Karpas-422 (cell line): ENCODE results near the gene NCKAP5. TPM values are rescaled to one million over a fixed set of nuclear protein-coding genes. Genes with fewer than 3 reads are reported as not detected.

Experiments used
- DNase-seq: peaks from one replicate; pipeline ENCODE4 v3.0.0-alpha.2; 2015
- H2AFZ ChIP-seq: fragments of 200-600 bp; sonication (generic); 2 replicates; pipeline ENCODE4 v1.6.1; 2014; ENCODE audit warnings: antibody characterized with exemption, low read length, mixed read lengths
- H3K27ac ChIP-seq: fragments of 200-600 bp; sonication (generic); 2 replicates; pipeline ENCODE4 v1.5.1; 2014; ENCODE audit warnings: mild to moderate bottlenecking, low read length, moderate library complexity
- H3K27me3 ChIP-seq: fragments of 200-600 bp; sonication (generic); 2 replicates; pipeline ENCODE4 v1.6.1; 2014; ENCODE audit warnings: low read length, mixed read lengths
- H3K36me3 ChIP-seq: fragments of 200-600 bp; sonication (generic); 2 replicates; pipeline ENCODE4 v1.6.1; 2014; ENCODE audit warnings: low read length, mixed read lengths; ENCODE audit not compliant: insufficient read depth
- H3K4me1 ChIP-seq: fragments of 200-600 bp; sonication (generic); 2 replicates; pipeline ENCODE4 v1.6.1; 2014; ENCODE audit warnings: mild to moderate bottlenecking, low read length, mixed read lengths
- H3K4me2 ChIP-seq: fragments of 200-600 bp; sonication (generic); 2 replicates; pipeline ENCODE4 v1.6.1; 2014; ENCODE audit warnings: low read length, low read depth, mild to moderate bottlenecking; ENCODE audit not compliant: poor library complexity, severe bottlenecking
- H3K4me3 ChIP-seq: fragments of 200-600 bp; sonication (generic); 2 replicates; pipeline ENCODE4 v1.5.1; 2014; ENCODE audit warnings: mild to moderate bottlenecking, antibody characterized with exemption, low read length, mixed read lengths
- H3K79me2 ChIP-seq: fragments of 200-600 bp; sonication (generic); 2 replicates; pipeline ENCODE4 v1.6.1; 2014; ENCODE audit warnings: mild to moderate bottlenecking, low read length, mixed read lengths
- H3K9ac ChIP-seq: fragments of 200-600 bp; sonication (generic); 2 replicates; pipeline ENCODE4 v1.6.0; 2014; ENCODE audit warnings: low read length
- H3K9me2 ChIP-seq: fragments of 200-600 bp; sonication (generic), shearing (Covaris generic); replicated peaks from 2 replicates; pipeline ENCODE4 v1.6.0; 2014; ENCODE audit warnings: mild to moderate bottlenecking, low read length, moderate library complexity; ENCODE audit not compliant: insufficient read depth
- H3K9me3 ChIP-seq: fragments of 300-700, 200-600 bp; sonication (generic); 2 replicates; pipeline ENCODE4 v1.6.1; 2014; ENCODE audit warnings: low read length, mixed read lengths
- H4K20me1 ChIP-seq: fragments of 200-600 bp; sonication (generic); 2 replicates; pipeline ENCODE4 v1.6.1; 2014; ENCODE audit warnings: mild to moderate bottlenecking, antibody characterized with exemption, low read length, low read depth; ENCODE audit not compliant: insufficient read depth
- total RNA-seq: library from RNA; depleted of rRNA; stranded (reverse); fragments of >200 nt; shearing (Covaris generic); gene quantifications from 2 replicates; pipeline ENCODE4 v1.2.3, GENCODE V29; 2014; ENCODE audit warnings: low replicate concordance

NCKAP5 gene
- total RNA-seq, 1 experiment from 2014 or later: not detected

DNA sequence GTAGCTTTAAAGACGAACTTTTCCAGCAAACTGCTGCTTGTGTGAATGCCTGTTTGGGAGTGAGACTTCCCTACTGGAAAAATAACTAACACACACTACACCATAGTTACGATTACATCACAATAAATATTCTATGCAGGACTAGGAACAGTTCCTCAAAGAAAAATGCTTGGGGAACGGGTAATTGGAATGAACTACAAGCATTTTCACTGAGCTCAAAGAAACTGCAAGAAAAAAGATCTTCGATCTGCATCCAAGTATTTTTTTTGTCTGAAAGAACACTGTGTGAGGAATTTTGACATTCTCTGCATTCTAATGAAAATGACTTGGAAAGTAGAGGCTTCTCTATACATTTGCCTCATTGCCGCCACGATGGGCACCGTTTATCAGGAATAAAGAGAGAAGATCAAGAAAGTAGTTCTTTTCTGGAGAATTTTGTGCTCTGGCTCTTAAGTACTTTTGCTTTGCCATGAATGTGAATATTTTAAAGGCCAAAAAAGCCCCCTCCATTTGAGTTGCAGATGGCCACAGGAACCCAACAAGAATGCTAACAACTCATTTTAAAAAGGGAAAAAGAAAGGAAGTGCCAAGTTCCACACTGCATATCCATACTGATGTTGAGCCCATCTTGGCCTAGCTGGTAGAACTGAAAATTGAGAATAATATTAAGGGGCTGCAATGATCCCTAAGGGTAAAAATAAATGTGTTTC lies 911.8 kb downstream of the NCKAP5 start:
- no peaks in the 10 kb centered on the region for H4K20me1 ChIP-seq
- no peak overlapping the region for H3K4me3 ChIP-seq
- no peaks in the 10 kb centered on the region for H3K36me3 ChIP-seq
- H3K9ac ChIP-seq: no peak overlapping the region
- no peaks in the 10 kb centered on the region for H3K79me2 ChIP-seq
- no peak overlapping the region for H2AFZ ChIP-seq
- no peaks in the 10 kb centered on the region for H3K9me3 ChIP-seq
- H3K4me1 ChIP-seq: peaks cover 12% of the 10 kb centered on the region; the same call in 1 of the 2 replicates
- no peak overlapping the region for H3K4me2 ChIP-seq
- no peaks in the 10 kb centered on the region for H3K9me2 ChIP-seq
- H3K27ac ChIP-seq: no peak overlapping the region
- no peak for DNase-seq
- H3K27me3 ChIP-seq: no peaks in the 10 kb centered on the region

DNA sequence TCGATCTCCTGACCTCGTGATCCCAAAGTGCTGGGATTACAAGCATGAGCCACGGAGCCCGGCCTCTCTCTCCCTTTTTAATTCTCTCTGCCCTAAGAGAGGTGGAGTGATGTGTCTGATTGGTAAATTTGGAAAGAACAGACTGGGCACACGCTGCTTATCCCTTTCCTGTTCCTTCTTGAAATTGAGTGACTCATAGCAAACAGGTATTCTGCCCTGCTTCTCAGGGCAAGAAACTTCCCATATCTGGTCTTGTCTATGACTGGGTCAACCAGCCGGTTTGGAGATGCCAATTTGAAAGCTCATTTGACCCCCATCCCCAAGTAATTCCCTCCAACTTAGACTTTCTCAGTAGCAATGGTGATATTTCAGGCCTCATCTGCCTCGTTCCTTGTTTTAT lies 913.3 kb downstream of the NCKAP5 start:
- Histone ChIP-seq H3K4me1 (peaks cover 10% of the 10 kb centered on the region; the same call in 1 of the 2 replicates), H3K4me3 (no peak overlapping the region), H4K20me1 (no peaks in the 10 kb centered on the region), H3K79me2 (no peaks in the 10 kb centered on the region), H3K9me2 (no peaks in the 10 kb centered on the region), H3K9ac (no peak overlapping the region), H3K27ac (no peak overlapping the region), H3K36me3 (no peaks in the 10 kb centered on the region), H3K4me2 (no peak overlapping the region), H3K9me3 (no peaks in the 10 kb centered on the region), H3K27me3 (no peaks in the 10 kb centered on the region), H2AFZ (no peak overlapping the region)
- DNase-seq: no peak

DNA sequence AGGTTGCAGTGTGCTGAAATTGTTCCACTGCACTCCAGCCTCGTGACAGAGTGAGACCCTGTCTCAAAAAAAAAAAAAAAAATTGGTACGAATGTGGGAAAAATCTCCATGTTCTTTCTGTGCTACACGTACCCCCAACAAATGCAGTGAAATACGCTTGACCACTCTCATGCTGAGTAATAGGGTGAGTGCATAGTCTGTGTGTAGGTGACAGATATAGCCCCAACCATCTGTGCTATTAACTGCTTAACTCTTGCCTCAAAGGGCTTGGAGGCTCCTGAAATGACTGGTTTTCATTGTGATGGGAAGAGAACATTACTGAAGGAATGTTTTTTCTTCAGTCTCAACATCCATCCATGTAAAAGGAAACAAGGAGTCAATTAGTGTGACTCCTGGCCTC lies 913.9 kb downstream of the NCKAP5 start:
- H3K4me3 ChIP-seq: no peak overlapping the region
- no peak overlapping the region for H2AFZ ChIP-seq
- no peak for DNase-seq
- H3K9ac ChIP-seq: no peak overlapping the region
- no peaks in the 10 kb centered on the region for H4K20me1 ChIP-seq
- H3K9me2 ChIP-seq: no peaks in the 10 kb centered on the region
- H3K4me2 ChIP-seq: no peak overlapping the region
- H3K79me2 ChIP-seq: no peaks in the 10 kb centered on the region
- no peaks in the 10 kb centered on the region for H3K9me3 ChIP-seq
- H3K27me3 ChIP-seq: no peaks in the 10 kb centered on the region
- no peak overlapping the region for H3K27ac ChIP-seq
- peaks cover 7% of the 10 kb centered on the region; the same call in 1 of the 2 replicates for H3K4me1 ChIP-seq
- H3K36me3 ChIP-seq: no peaks in the 10 kb centered on the region

DNA sequence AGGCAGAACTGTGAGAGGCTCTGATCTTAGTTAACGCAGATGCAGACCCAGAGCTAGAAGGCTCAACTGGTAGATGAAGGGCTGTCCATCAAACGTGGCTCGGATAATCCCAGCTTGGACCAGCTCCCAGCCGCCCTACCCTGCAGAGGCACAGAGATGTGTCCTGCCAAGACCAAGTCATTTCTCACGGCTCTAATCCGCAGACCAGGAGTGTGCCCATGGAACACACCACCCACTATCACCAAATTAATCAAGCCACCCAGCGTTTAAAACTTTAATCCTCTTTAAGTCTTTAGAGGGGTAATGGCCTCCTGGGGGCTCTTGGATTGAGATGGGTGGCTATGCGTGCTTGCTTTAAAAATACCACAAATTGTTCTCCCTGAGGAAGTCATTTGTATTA lies 915.8 kb downstream of the NCKAP5 start:
- Histone ChIP-seq H3K4me1 (peaks cover 21% of the 10 kb centered on the region), H4K20me1 (no peaks in the 10 kb centered on the region), H3K36me3 (no peaks in the 10 kb centered on the region), H3K27me3 (no peaks in the 10 kb centered on the region), H3K9ac (no peak overlapping the region), H3K4me2 (no peak overlapping the region), H3K4me3 (no peak overlapping the region), H3K27ac (no peak overlapping the region), H3K79me2 (no peaks in the 10 kb centered on the region), H2AFZ (no peak overlapping the region), H3K9me3 (no peaks in the 10 kb centered on the region), H3K9me2 (no peaks in the 10 kb centered on the region)
- no peak for DNase-seq

DNA sequence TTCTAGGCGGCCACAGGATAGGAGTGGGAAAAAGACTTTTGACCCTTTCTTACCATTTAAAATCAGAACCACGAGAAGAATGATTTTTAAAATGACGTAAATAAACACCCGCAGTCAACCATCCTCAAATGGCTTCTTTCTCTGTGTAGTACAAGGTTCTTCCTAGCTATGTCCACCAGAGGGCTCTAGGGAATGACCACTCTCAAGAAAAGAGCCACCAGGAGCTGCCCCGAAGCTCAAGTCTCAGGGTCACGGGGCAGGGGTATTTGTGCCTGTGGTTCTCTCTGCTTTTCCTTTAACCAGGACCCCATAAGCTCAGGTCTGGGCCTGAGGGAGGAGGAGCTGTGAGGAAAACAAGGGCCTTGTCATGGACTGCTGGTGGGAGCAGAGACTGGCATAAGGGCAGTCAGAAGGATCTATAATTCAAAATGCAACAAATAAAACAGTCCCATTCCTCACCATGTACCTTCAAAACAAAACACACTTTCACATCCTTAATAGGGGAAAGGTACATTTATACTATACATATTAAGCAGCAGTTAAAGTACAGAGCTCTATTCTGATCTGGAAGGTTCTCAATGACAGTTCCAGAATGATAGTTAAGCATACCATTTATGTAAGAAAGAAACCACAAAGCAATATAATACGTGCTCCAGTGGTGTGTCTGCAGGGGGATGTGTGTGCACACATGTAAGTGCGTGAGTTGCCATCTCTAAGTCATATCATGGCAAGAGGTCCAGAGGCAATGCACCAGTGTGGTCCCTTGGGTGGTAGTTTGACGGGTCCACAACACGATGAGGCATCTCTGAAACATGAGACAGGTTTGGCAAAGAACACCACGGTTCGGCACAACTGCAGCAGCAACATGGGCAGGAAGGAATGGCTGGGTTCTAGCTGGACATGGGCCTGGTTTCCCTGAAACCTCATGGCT lies 916.9 kb downstream of the NCKAP5 start:
- H3K27ac ChIP-seq: no peak overlapping the region
- DNase-seq: no peak
- H2AFZ ChIP-seq: no peak overlapping the region
- H3K9me2 ChIP-seq: no peaks in the 10 kb centered on the region
- H3K4me1 ChIP-seq: peaks cover 32% of the 10 kb centered on the region
- no peaks in the 10 kb centered on the region for H3K36me3 ChIP-seq
- no peaks in the 10 kb centered on the region for H3K79me2 ChIP-seq
- H3K4me2 ChIP-seq: no peak overlapping the region
- no peaks in the 10 kb centered on the region for H3K9me3 ChIP-seq
- no peak overlapping the region for H3K4me3 ChIP-seq
- no peak overlapping the region for H3K9ac ChIP-seq
- H3K27me3 ChIP-seq: no peaks in the 10 kb centered on the region
- H4K20me1 ChIP-seq: no peaks in the 10 kb centered on the region

DNA sequence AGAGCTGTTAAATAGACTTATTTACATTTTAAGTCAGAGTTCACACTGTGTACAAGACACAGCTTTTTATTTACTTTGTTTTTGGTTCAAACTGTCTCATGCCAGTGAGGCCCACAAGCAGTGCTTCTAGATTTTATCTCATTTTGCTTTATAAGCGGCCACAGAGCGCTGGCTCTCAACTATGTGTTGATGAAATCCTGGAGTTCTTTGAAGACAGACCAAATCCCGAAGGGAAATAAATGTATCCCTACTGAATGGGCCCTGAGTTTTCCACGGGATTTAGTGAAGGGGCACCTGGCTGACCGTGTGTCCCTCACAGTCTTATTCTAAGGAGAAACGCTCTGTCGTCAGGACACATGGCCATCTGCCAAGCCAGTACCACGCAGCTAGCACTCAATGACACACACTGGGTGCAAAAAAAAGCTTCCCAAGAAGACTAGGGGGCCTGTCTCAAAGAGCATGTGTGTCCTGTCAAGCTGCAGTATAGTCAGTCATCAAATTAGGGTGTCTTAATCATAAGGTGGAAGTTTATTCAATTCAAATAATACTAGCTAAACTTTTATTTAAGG lies 921.6 kb downstream of the NCKAP5 start:
- no peaks in the 10 kb centered on the region for H3K27me3 ChIP-seq
- no peaks in the 10 kb centered on the region for H3K9me3 ChIP-seq
- H3K36me3 ChIP-seq: no peaks in the 10 kb centered on the region
- peak overlapping the region; percentile 43 for H3K4me3 ChIP-seq
- H3K79me2 ChIP-seq: no peaks in the 10 kb centered on the region
- peak overlapping the region; percentile 70 for H3K4me2 ChIP-seq
- peak overlapping the region; percentile 53 for H3K9ac ChIP-seq
- peaks cover 75% of the 10 kb centered on the region for H3K4me1 ChIP-seq
- H4K20me1 ChIP-seq: no peaks in the 10 kb centered on the region
- H3K9me2 ChIP-seq: no peaks in the 10 kb centered on the region
- peak overlapping the region; percentile 31; the same call in 1 of the 2 replicates for H3K27ac ChIP-seq
- peak; percentile 53 for DNase-seq
- no peak overlapping the region for H2AFZ ChIP-seq

DNA sequence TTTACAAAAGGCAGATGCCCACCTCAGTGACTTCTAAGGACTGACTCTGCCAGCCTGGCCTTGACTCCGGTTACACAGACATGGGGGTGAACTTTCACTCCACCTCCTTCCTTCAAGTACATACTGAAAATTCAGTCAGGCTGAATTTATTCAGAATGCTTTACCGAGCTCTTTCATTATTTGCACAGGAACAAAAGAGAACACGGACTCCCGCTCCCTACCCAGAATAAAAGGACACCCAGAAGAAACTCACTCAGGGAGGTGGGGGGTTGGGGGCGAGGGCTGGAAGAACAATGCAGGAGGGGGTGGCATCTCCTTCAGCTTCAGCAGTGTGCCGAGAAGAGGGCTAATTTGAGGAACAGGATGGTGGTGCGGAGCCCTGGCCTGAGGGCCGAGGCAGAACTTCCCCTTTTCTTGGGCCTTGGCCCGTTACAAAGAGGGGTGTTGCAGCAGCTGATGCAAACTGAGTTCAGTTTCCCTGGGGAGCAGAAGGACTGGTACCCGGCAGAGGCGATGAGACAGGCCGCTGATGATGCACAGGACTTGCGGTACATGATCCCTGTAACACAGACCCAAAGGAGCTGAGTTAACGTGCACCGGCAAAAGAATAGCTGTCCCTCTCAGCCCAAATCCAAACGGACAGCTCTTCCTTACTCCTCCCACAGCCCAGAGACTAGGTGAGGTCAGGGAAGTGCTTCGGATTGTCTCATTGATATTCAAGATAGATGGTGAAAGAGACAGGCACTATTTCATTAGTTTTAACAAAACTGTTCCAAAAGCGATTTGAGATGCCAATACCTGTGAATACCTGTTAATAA lies 922.3 kb downstream of the NCKAP5 start:
- peak overlapping the region; percentile 70 for H3K4me2 ChIP-seq
- H3K36me3 ChIP-seq: no peaks in the 10 kb centered on the region
- no peaks in the 10 kb centered on the region for H3K9me2 ChIP-seq
- DNase-seq: peak; percentile 95
- peak overlapping the region; percentile 80 for H3K27ac ChIP-seq
- H3K4me1 ChIP-seq: peaks cover 76% of the 10 kb centered on the region
- H3K9ac ChIP-seq: peak overlapping the region; percentile 53
- H3K27me3 ChIP-seq: no peaks in the 10 kb centered on the region
- H3K79me2 ChIP-seq: no peaks in the 10 kb centered on the region
- H4K20me1 ChIP-seq: no peaks in the 10 kb centered on the region
- peak overlapping the region; percentile 34; the same call in 1 of the 2 replicates for H2AFZ ChIP-seq
- H3K4me3 ChIP-seq: peak overlapping the region; percentile 43
- H3K9me3 ChIP-seq: no peaks in the 10 kb centered on the region
